Measurements from ENCODE around the gene PDAP1. TPM values are rescaled to one million over a fixed set of nuclear protein-coding genes. Genes with fewer than 3 reads are reported as not detected.
"Not testable (repeated sequence)": the region's sequence is repeated elsewhere in the genome, so short reads cannot be mapped to it uniquely, and the experiment has no call there.

PDAP1 gene
- total RNA-seq, 1 donor from 2014 or later = 105 TPM

DNA sequence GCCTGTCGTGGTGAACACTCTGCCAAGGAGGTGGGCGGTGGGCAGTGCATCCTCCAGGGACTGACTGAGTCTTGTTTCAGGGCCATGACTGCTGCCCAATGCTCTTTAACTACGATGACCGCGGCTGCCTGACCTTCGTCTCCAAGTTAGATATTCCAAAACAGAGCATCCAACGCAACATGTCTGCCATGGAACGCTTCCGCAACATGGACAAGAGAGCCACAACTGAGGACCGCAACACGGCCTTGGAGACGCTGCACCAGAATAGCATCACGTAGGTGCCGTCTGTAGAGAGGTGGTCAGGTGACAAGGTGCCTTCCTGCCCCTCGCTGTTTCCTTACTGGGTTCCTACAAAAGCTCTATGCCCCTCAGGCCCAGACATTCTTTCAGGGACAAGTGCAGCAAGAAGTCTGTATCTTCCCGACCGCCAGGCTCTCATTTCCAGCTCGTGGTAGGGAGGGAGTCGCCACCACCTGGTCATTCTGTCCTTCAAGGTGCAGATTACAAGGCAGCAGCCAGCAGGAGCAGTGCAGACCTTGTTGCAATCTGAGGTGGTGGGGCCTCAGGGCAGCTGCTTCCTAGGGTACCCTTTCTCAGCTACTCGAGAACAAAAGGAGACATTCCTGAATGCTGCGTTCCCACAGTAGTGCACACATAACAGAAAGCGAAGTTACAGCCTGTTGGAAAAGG is 48.8 kb downstream of the PDAP1 start:
- ATAC-seq (ENCODE audit: low read depth) = no peak
- ChIA-PET POLR2A (no interaction called here), CTCF (no interaction called here)
- Mint-ChIP-seq H3K36me3 (ENCODE audit: low read depth) (peaks cover 82% of the 10 kb centered on the region), H3K9me3 (no peaks in the 10 kb centered on the region), H3K27me3 (no peaks in the 10 kb centered on the region), H3K27ac (no peak overlapping the region), H3K4me1 (no peaks in the 10 kb centered on the region), H3K4me3 (no peak overlapping the region)
- intact Hi-C loops (cut with micrococcal nuclease) = no loop called here
- DNase-seq = no peak
- TF ChIP-seq, protein P1, sequence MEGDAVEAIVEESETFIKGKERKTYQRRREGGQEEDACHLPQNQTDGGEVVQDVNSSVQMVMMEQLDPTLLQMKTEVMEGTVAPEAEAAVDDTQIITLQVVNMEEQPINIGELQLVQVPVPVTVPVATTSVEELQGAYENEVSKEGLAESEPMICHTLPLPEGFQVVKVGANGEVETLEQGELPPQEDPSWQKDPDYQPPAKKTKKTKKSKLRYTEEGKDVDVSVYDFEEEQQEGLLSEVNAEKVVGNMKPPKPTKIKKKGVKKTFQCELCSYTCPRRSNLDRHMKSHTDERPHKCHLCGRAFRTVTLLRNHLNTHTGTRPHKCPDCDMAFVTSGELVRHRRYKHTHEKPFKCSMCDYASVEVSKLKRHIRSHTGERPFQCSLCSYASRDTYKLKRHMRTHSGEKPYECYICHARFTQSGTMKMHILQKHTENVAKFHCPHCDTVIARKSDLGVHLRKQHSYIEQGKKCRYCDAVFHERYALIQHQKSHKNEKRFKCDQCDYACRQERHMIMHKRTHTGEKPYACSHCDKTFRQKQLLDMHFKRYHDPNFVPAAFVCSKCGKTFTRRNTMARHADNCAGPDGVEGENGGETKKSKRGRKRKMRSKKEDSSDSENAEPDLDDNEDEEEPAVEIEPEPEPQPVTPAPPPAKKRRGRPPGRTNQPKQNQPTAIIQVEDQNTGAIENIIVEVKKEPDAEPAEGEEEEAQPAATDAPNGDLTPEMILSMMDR (IDR thresholded peaks at IDR 0.05) = no peak

DNA sequence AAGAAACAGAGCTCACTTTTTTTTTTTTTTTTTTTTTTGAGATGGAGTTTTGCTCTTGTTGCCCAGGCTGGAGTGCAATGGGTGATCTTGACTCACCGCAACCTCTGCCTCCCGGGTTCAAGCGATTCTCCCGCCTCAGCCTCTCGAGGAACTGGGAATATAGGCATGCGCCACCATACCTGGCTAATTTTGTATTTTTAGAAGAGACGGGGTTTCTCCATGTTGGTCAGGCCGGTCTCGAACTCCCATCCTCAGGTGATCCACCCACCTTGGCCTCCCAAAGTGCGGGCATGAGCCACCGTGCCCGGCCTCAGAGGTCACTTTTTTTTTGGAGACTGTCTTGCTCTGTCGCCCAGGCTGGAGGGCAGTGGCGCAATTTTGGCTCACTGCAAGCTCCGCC is 49.9 kb downstream of the PDAP1 start:
- POLR2A ChIA-PET = interaction anchor here (0.7 kb wide), 1 partner anchor 28 kb away, joined by 6 read pairs; no protein-coding TSS in a partner anchor

DNA sequence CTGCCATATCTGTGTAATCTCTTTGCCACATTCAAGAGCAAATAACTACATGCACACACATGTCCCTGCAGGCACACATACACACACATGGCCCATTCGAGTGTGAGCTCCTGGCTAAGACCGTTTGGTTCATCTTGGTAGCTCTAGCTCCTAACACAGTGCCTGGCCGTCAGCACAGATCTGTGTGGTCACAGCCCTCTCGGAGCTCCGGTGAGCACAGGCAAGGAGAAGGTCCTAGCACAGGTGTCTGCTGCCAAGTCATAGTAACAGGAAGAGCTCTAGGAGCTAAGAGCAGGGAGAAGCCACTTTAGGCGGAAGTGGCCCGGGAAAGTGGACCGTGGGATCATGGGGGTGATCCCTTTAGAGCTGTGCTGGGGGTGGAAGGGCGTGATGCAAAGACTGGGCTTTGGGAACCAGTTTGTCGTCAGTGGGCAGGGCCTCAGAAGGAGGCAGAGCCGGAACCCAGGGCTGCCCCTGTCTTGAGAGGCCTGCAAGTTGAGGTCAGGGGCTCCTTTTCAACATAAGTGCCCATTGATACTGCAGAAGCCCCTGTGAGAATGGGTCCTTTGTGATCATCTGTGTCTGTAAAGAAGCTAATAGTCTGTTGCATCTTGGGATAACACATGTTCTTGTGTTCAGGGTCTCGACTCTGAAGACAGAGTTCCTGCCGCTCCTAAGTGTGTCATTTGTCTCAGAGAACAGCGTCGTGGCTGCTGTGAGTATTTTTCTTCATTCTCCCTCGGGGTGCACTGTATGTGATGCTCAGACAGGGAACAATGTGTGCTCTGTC is 50.5 kb downstream of the PDAP1 start:
- ChIA-PET CTCF (interaction anchor here (1.4 kb wide), 1 partner anchor 49 kb away, joined by 3 read pairs; no protein-coding TSS in a partner anchor), POLR2A (interaction anchor here (0.7 kb wide), 1 partner anchor 27 kb away, joined by 6 read pairs; no protein-coding TSS in a partner anchor)
- DNase-seq (no peak), ATAC-seq (ENCODE audit: low read depth) (no peak)
- H3K9me3 Mint-ChIP-seq = no peaks in the 10 kb centered on the region
- no peaks in the 10 kb centered on the region for H3K4me1 Mint-ChIP-seq
- intact Hi-C loops (cut with micrococcal nuclease) = no loop called here
- TF ChIP-seq, protein P1 (IDR thresholded peaks at IDR 0.05) = no peak
- no peak overlapping the region for H3K4me3 Mint-ChIP-seq
- no peaks in the 10 kb centered on the region for H3K27me3 Mint-ChIP-seq
- peak overlapping the region; percentile 14 for H3K27ac Mint-ChIP-seq
- H3K36me3 Mint-ChIP-seq (ENCODE audit: low read depth) = peaks cover 74% of the 10 kb centered on the region

More for the DNA sequence above, 49.9 kb downstream of the PDAP1 start:
- CTCF ChIA-PET = interaction anchor here (1.4 kb wide), 1 partner anchor 48 kb away, joined by 3 read pairs; no protein-coding TSS in a partner anchor
- H3K4me3 Mint-ChIP-seq; H3K9me3 Mint-ChIP-seq; H3K27ac Mint-ChIP-seq; H3K4me1 Mint-ChIP-seq; H3K27me3 Mint-ChIP-seq; ATAC-seq (ENCODE audit: low read depth); intact Hi-C loops (cut with micrococcal nuclease); DNase-seq: not testable (repeated sequence)
- H3K36me3 Mint-ChIP-seq (ENCODE audit: low read depth) = peaks cover 78% of the 10 kb centered on the region

DNA sequence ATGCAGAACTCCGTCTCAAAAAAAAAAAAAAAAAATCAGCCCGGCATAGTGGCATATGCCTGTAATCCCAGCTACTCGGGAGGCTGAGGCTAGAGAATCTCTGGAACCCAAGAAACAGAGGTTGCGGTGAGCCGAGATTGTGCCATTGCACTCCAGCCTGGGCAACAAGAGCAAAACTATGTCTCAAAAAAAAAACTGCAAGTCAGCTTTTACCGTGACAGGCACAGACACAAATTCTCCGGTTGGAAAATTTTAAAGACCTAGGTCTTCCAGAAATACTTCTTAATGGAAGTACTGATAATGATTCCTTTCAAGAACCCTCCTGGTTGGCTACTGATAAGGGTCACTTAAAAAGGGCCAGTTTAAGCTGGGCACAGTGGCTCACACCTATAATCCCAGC is 53.3 kb downstream of the PDAP1 start:
- CTCF ChIA-PET = no interaction called here
- POLR2A ChIA-PET = no interaction called here
- H3K36me3 Mint-ChIP-seq (ENCODE audit: low read depth) = peaks cover 75% of the 10 kb centered on the region

DNA sequence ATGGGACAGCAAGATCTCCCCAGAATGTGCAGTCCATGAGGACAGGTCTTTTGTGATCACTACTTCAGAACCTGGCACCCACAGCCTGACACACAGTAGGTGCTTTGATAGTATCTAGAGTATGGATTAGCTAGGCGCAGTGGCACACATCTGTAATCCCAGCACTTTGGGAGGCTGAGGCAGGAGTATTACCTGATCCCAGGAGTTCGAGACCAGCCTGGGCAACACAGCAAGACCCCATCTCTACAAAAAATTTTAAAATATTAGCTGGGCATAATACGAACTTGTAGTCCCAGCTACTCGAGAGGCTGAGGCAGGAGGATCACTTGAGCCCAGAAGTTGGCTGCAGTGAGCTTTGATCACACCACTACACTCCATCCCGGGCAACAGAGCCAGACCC is 56.1 kb downstream of the PDAP1 start:
- Mint-ChIP-seq H3K4me3 (no peak overlapping the region), H3K27ac (no peak overlapping the region), H3K4me1 (no peaks in the 10 kb centered on the region), H3K27me3 (no peaks in the 10 kb centered on the region), H3K9me3 (no peaks in the 10 kb centered on the region), H3K36me3 (ENCODE audit: low read depth) (peaks cover 66% of the 10 kb centered on the region)
- ChIA-PET POLR2A (interaction anchor here (0.6 kb wide), 1 partner anchor 532 kb away, joined by 3 read pairs; no protein-coding TSS in a partner anchor), CTCF (no interaction called here)
- TF ChIP-seq, protein P1 (IDR thresholded peaks at IDR 0.05) = no peak
- intact Hi-C loops (cut with micrococcal nuclease) = no loop called here
- no peak for DNase-seq
- no peak for ATAC-seq (ENCODE audit: low read depth)

More for the DNA sequence above, 53.3 kb downstream of the PDAP1 start:
- no peak for ATAC-seq (ENCODE audit: low read depth)
- intact Hi-C loops (cut with micrococcal nuclease) = no loop called here
- H3K27ac Mint-ChIP-seq = no peak overlapping the region
- H3K27me3 Mint-ChIP-seq = no peaks in the 10 kb centered on the region
- H3K4me3 Mint-ChIP-seq = no peak overlapping the region
- no peaks in the 10 kb centered on the region for H3K4me1 Mint-ChIP-seq
- no peaks in the 10 kb centered on the region for H3K9me3 Mint-ChIP-seq
- no peak for DNase-seq
- TF ChIP-seq, protein P1 (IDR thresholded peaks at IDR 0.05) = no peak

DNA sequence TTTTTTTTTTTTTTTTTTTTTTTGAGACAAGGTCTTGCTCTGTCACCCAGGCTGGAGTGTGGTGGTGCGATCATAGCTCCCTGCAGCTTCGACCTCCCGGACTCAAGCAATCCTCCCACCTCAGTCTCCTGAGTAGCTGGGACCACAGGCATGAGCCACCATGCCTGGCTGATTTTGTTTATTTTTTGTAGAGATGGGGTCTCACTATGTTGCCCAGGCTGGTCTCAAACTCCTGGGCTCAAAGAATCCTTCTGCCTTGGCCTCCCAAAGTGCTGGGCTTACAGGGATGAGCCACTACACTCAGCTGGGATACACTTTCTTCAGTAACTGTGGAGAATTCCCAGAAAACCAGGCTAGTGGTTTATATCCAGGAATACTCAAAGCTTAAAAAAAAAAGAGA is 57.8 kb downstream of the PDAP1 start:
- H3K36me3 Mint-ChIP-seq (ENCODE audit: low read depth) = peaks cover 66% of the 10 kb centered on the region
- H3K27me3 Mint-ChIP-seq; H3K9me3 Mint-ChIP-seq; ATAC-seq (ENCODE audit: low read depth); H3K4me3 Mint-ChIP-seq; POLR2A ChIA-PET; intact Hi-C loops (cut with micrococcal nuclease); DNase-seq; H3K4me1 Mint-ChIP-seq; H3K27ac Mint-ChIP-seq; CTCF ChIA-PET: not testable (repeated sequence)
